ENCODE measurements around the gene ERCC6L.

The ERCC6L gene

GRCh38 chrX:72269671-72270251 is 30.9 kb upstream of the ERCC6L start:
- Histone ChIP-seq H4K8ac (ENCODE audit: low read depth, low read length) (no peak overlapping the region), H3K79me2 (ENCODE audit: control insufficient read depth, insufficient read depth, low read length) (peaks cover 5% of the 10 kb centered on the region), H3K4me3 (ENCODE audit: low read length) (no peak overlapping the region), H3K4me2 (ENCODE audit: low read length) (no peak overlapping the region), H3K56ac (ENCODE audit: low read length) (no peak overlapping the region), H3K4ac (ENCODE audit: low read depth, low read length) (no peak overlapping the region), H3K27ac (ENCODE audit: low read depth, low read length) (no peak overlapping the region), H3K18ac (ENCODE audit: low read length) (no peak overlapping the region), H3K36me3 (ENCODE audit: control insufficient read depth, insufficient read depth, low read length) (peaks cover 12% of the 10 kb centered on the region), H3K4me1 (ENCODE audit: control insufficient read depth, low read depth, low read length) (no peaks in the 10 kb centered on the region), H3K27me3 (ENCODE audit: insufficient read depth, low read length, poor library complexity) (no peaks in the 10 kb centered on the region), H2BK15ac (replicated peaks; ENCODE audit: low read depth) (no peak overlapping the region), H3K23ac (ENCODE audit: low read length) (no peak overlapping the region), H2AK5ac (ENCODE audit: low read length) (no peak overlapping the region), H3K9ac (ENCODE audit: low read length) (no peak overlapping the region), H3K79me1 (ENCODE audit: low read length) (no peaks in the 10 kb centered on the region), H4K5ac (ENCODE audit: low read length) (no peak overlapping the region), H2BK5ac (ENCODE audit: low read length) (no peak overlapping the region), H2BK120ac (ENCODE audit: low read depth, low read length) (no peak overlapping the region)
- WGBS (ENCODE audit: extremely low coverage, insufficient coverage, low lambda C conversion rate) = no CpG with 5 or more reads among the region's 3 CpGs
- no peak for DNase-seq

GRCh38 chrX:72268597-72269365 is 30.0 kb upstream of the ERCC6L start:
- no peak overlapping the region for H3K23ac ChIP-seq (ENCODE audit: low read length)
- H2BK120ac ChIP-seq (ENCODE audit: low read depth, low read length) = no peak overlapping the region
- H4K8ac ChIP-seq (ENCODE audit: low read depth, low read length) = no peak overlapping the region
- H3K4me1 ChIP-seq (ENCODE audit: control insufficient read depth, low read depth, low read length) = no peaks in the 10 kb centered on the region
- H2AK5ac ChIP-seq (ENCODE audit: low read length) = no peak overlapping the region
- H3K9ac ChIP-seq (ENCODE audit: low read length) = no peak overlapping the region
- H3K4ac ChIP-seq (ENCODE audit: low read depth, low read length) = no peak overlapping the region
- WGBS (ENCODE audit: extremely low coverage, insufficient coverage, low lambda C conversion rate) = no CpG with 5 or more reads among the region's 2 CpGs
- no peaks in the 10 kb centered on the region for H3K79me1 ChIP-seq (ENCODE audit: low read length)
- H3K18ac ChIP-seq (ENCODE audit: low read length) = no peak overlapping the region
- H3K56ac ChIP-seq (ENCODE audit: low read length) = no peak overlapping the region
- H3K36me3 ChIP-seq (ENCODE audit: control insufficient read depth, insufficient read depth, low read length) = peaks cover 9% of the 10 kb centered on the region
- H3K4me2 ChIP-seq (ENCODE audit: low read length) = no peak overlapping the region
- no peaks in the 10 kb centered on the region for H3K27me3 ChIP-seq (ENCODE audit: insufficient read depth, low read length, poor library complexity)
- DNase-seq = no peak
- H3K4me3 ChIP-seq (ENCODE audit: low read length) = no peak overlapping the region
- H2BK5ac ChIP-seq (ENCODE audit: low read length) = no peak overlapping the region
- H2BK15ac ChIP-seq (replicated peaks; ENCODE audit: low read depth) = no peak overlapping the region
- H3K27ac ChIP-seq (ENCODE audit: low read depth, low read length) = no peak overlapping the region
- H4K5ac ChIP-seq (ENCODE audit: low read length) = no peak overlapping the region
- no peaks in the 10 kb centered on the region for H3K79me2 ChIP-seq (ENCODE audit: control insufficient read depth, insufficient read depth, low read length)

- DNase-seq = no peak
- no peak overlapping the region for H3K23ac ChIP-seq (ENCODE audit: low read length)
- no peak overlapping the region for H2BK120ac ChIP-seq (ENCODE audit: low read depth, low read length)
- no peak overlapping the region for H3K4me2 ChIP-seq (ENCODE audit: low read length)
- H3K9ac ChIP-seq (ENCODE audit: low read length) = no peak overlapping the region
- no peak overlapping the region for H3K27ac ChIP-seq (ENCODE audit: low read depth, low read length)
- H3K27me3 ChIP-seq (ENCODE audit: insufficient read depth, low read length, poor library complexity) = no peaks in the 10 kb centered on the region
- H3K18ac ChIP-seq (ENCODE audit: low read length) = no peak overlapping the region
- WGBS (ENCODE audit: extremely low coverage, insufficient coverage, low lambda C conversion rate) = no CpG with 5 or more reads among the region's 3 CpGs
- no peak overlapping the region for H2BK15ac ChIP-seq (replicated peaks; ENCODE audit: low read depth)
- no peak overlapping the region for H4K5ac ChIP-seq (ENCODE audit: low read length)
- H3K4me3 ChIP-seq (ENCODE audit: low read length) = no peak overlapping the region
- no peaks in the 10 kb centered on the region for H3K36me3 ChIP-seq (ENCODE audit: control insufficient read depth, insufficient read depth, low read length)
- H3K4me1 ChIP-seq (ENCODE audit: control insufficient read depth, low read depth, low read length) = no peaks in the 10 kb centered on the region
- no peak overlapping the region for H2BK5ac ChIP-seq (ENCODE audit: low read length)
- no peak overlapping the region for H3K4ac ChIP-seq (ENCODE audit: low read depth, low read length)
- no peaks in the 10 kb centered on the region for H3K79me1 ChIP-seq (ENCODE audit: low read length)
- no peaks in the 10 kb centered on the region for H3K79me2 ChIP-seq (ENCODE audit: control insufficient read depth, insufficient read depth, low read length)
- H2AK5ac ChIP-seq (ENCODE audit: low read length) = no peak overlapping the region
- H4K8ac ChIP-seq (ENCODE audit: low read depth, low read length) = no peak overlapping the region
- no peak overlapping the region for H3K56ac ChIP-seq (ENCODE audit: low read length)
Observed at GRCh38 chrX:72265263-72265662, 26.4 kb upstream of the ERCC6L start.

- no CpG with 5 or more reads among the region's 7 CpGs for WGBS (ENCODE audit: extremely low coverage, insufficient coverage, low lambda C conversion rate)
- no peak overlapping the region for H3K18ac ChIP-seq (ENCODE audit: low read length)
- no peak overlapping the region for H3K23ac ChIP-seq (ENCODE audit: low read length)
- no peak overlapping the region for H4K8ac ChIP-seq (ENCODE audit: low read depth, low read length)
- H4K5ac ChIP-seq (ENCODE audit: low read length) = no peak overlapping the region
- no peak overlapping the region for H3K27ac ChIP-seq (ENCODE audit: low read depth, low read length)
- no peak overlapping the region for H3K4me3 ChIP-seq (ENCODE audit: low read length)
- H3K79me2 ChIP-seq (ENCODE audit: control insufficient read depth, insufficient read depth, low read length) = no peaks in the 10 kb centered on the region
- no peak for DNase-seq
- H2BK5ac ChIP-seq (ENCODE audit: low read length) = no peak overlapping the region
- no peak overlapping the region for H2BK15ac ChIP-seq (replicated peaks; ENCODE audit: low read depth)
- H2BK120ac ChIP-seq (ENCODE audit: low read depth, low read length) = no peak overlapping the region
- no peak overlapping the region for H3K4ac ChIP-seq (ENCODE audit: low read depth, low read length)
- H3K4me2 ChIP-seq (ENCODE audit: low read length) = no peak overlapping the region
- H3K27me3 ChIP-seq (ENCODE audit: insufficient read depth, low read length, poor library complexity) = no peaks in the 10 kb centered on the region
- no peaks in the 10 kb centered on the region for H3K4me1 ChIP-seq (ENCODE audit: control insufficient read depth, low read depth, low read length)
- no peaks in the 10 kb centered on the region for H3K36me3 ChIP-seq (ENCODE audit: control insufficient read depth, insufficient read depth, low read length)
- no peaks in the 10 kb centered on the region for H3K79me1 ChIP-seq (ENCODE audit: low read length)
- no peak overlapping the region for H2AK5ac ChIP-seq (ENCODE audit: low read length)
- no peak overlapping the region for H3K56ac ChIP-seq (ENCODE audit: low read length)
- no peak overlapping the region for H3K9ac ChIP-seq (ENCODE audit: low read length)
Observed at GRCh38 chrX:72262077-72262476, 23.2 kb upstream of the ERCC6L start.

GRCh38 chrX:72260448-72260847 is 21.6 kb upstream of the ERCC6L start:
- no peak overlapping the region for H2BK5ac ChIP-seq (ENCODE audit: low read length)
- no peak overlapping the region for H2BK120ac ChIP-seq (ENCODE audit: low read depth, low read length)
- no peak overlapping the region for H3K23ac ChIP-seq (ENCODE audit: low read length)
- no peak overlapping the region for H4K5ac ChIP-seq (ENCODE audit: low read length)
- H3K4me3 ChIP-seq (ENCODE audit: low read length) = no peak overlapping the region
- H3K27me3 ChIP-seq (ENCODE audit: insufficient read depth, low read length, poor library complexity) = no peaks in the 10 kb centered on the region
- no peak overlapping the region for H3K18ac ChIP-seq (ENCODE audit: low read length)
- no peak for DNase-seq
- H3K79me2 ChIP-seq (ENCODE audit: control insufficient read depth, insufficient read depth, low read length) = no peaks in the 10 kb centered on the region
- H3K4me2 ChIP-seq (ENCODE audit: low read length) = no peak overlapping the region
- no peaks in the 10 kb centered on the region for H3K79me1 ChIP-seq (ENCODE audit: low read length)
- H2BK15ac ChIP-seq (replicated peaks; ENCODE audit: low read depth) = no peak overlapping the region
- no peak overlapping the region for H3K27ac ChIP-seq (ENCODE audit: low read depth, low read length)
- no CpG with 5 or more reads among the region's 4 CpGs for WGBS (ENCODE audit: extremely low coverage, insufficient coverage, low lambda C conversion rate)
- H3K4ac ChIP-seq (ENCODE audit: low read depth, low read length) = no peak overlapping the region
- H3K9ac ChIP-seq (ENCODE audit: low read length) = no peak overlapping the region
- H3K4me1 ChIP-seq (ENCODE audit: control insufficient read depth, low read depth, low read length) = no peaks in the 10 kb centered on the region
- no peak overlapping the region for H3K56ac ChIP-seq (ENCODE audit: low read length)
- no peak overlapping the region for H2AK5ac ChIP-seq (ENCODE audit: low read length)
- H4K8ac ChIP-seq (ENCODE audit: low read depth, low read length) = no peak overlapping the region
- H3K36me3 ChIP-seq (ENCODE audit: control insufficient read depth, insufficient read depth, low read length) = no peaks in the 10 kb centered on the region

- Histone ChIP-seq H3K23ac (ENCODE audit: low read length) (no peak overlapping the region), H3K4me2 (ENCODE audit: low read length) (no peak overlapping the region), H2BK120ac (ENCODE audit: low read depth, low read length) (no peak overlapping the region), H3K4me3 (ENCODE audit: low read length) (no peak overlapping the region), H3K79me1 (ENCODE audit: low read length) (no peaks in the 10 kb centered on the region), H3K9ac (ENCODE audit: low read length) (no peak overlapping the region), H2BK5ac (ENCODE audit: low read length) (no peak overlapping the region), H3K18ac (ENCODE audit: low read length) (no peak overlapping the region), H2AK5ac (ENCODE audit: low read length) (no peak overlapping the region), H3K4me1 (ENCODE audit: control insufficient read depth, low read depth, low read length) (no peaks in the 10 kb centered on the region), H3K79me2 (ENCODE audit: control insufficient read depth, insufficient read depth, low read length) (no peaks in the 10 kb centered on the region), H2BK15ac (replicated peaks; ENCODE audit: low read depth) (no peak overlapping the region), H4K8ac (ENCODE audit: low read depth, low read length) (no peak overlapping the region), H3K27me3 (ENCODE audit: insufficient read depth, low read length, poor library complexity) (no peaks in the 10 kb centered on the region), H3K27ac (ENCODE audit: low read depth, low read length) (no peak overlapping the region), H4K5ac (ENCODE audit: low read length) (no peak overlapping the region), H3K36me3 (ENCODE audit: control insufficient read depth, insufficient read depth, low read length) (no peaks in the 10 kb centered on the region), H3K56ac (ENCODE audit: low read length) (no peak overlapping the region), H3K4ac (ENCODE audit: low read depth, low read length) (no peak overlapping the region)
- WGBS (ENCODE audit: extremely low coverage, insufficient coverage, low lambda C conversion rate) = no CpG with 5 or more reads among the region's 7 CpGs
- no peak for DNase-seq
Observed at GRCh38 chrX:72258174-72258573, 19.3 kb upstream of the ERCC6L start.

Measured in mesendoderm (in vitro differentiated cells).